B cell (primary cell): ENCODE data around the gene CHTF18.

Experiments used
- EZH2 ChIP-seq: IDR thresholded peaks from 2 replicates; pipeline ENCODE4 v1.6.1; 2012; ENCODE audit warnings: borderline replicate concordance, low read depth, mild to moderate bottlenecking, moderate library complexity, low read length; ENCODE audit not compliant: insufficient read depth, poor library complexity, severe bottlenecking
- TF ChIP-seq, protein P1 (sequence below): fragments of 200-600 bp; IDR thresholded peaks from one replicate; pipeline ENCODE4 v1.8.0; 2022; ENCODE audit warnings: antibody characterized with exemption, mild to moderate bottlenecking

DNA sequence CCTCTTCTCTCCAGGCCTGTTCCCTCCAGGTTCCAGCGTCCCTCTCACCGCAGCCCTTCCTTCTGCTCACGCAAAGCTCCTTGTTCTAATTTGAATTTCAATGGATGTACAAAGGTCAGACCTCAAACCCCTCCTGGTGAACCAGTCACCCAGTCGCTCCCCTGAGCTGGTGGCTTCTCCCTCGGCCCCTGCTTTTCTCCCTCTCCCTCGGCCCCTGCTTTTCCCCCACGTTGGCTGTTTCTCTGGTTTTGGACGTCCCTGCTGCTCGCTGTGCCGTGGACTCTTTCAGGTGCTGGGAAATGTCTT lies 36.5 kb upstream of the CHTF18 start:
- TF ChIP-seq, protein P1, sequence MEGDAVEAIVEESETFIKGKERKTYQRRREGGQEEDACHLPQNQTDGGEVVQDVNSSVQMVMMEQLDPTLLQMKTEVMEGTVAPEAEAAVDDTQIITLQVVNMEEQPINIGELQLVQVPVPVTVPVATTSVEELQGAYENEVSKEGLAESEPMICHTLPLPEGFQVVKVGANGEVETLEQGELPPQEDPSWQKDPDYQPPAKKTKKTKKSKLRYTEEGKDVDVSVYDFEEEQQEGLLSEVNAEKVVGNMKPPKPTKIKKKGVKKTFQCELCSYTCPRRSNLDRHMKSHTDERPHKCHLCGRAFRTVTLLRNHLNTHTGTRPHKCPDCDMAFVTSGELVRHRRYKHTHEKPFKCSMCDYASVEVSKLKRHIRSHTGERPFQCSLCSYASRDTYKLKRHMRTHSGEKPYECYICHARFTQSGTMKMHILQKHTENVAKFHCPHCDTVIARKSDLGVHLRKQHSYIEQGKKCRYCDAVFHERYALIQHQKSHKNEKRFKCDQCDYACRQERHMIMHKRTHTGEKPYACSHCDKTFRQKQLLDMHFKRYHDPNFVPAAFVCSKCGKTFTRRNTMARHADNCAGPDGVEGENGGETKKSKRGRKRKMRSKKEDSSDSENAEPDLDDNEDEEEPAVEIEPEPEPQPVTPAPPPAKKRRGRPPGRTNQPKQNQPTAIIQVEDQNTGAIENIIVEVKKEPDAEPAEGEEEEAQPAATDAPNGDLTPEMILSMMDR = no peak
- no peak for TF ChIP-seq EZH2
